HEK293T (cell line): ENCODE data around the gene VAV2.

ENCODE experiments used
- CTCF ChIA-PET: fragments of 350-600 bp; formaldehyde crosslinking; extraction: SDS; loops from one replicate; lab custom pipeline; 2021; ENCODE audit warnings: antibody characterized with exemption, inconsistent platforms; lab: Yijun Ruan, JAX
- POLR2A ChIA-PET: fragments of 350-600 bp; formaldehyde crosslinking; extraction: SDS; loops from one replicate; lab custom pipeline; 2020; ENCODE audit warnings: antibody characterized with exemption, inconsistent platforms; lab: Yijun Ruan, JAX
- DNase-seq: peaks from one replicate; pipeline ENCODE4 v3.0.0; 2012; ENCODE audit warnings: mixed read lengths; ENCODE audit errors: extremely low spot score
- ARNT ChIP-seq: fragments of 450-650 bp; IDR thresholded peaks from 2 replicates; pipeline ENCODE4 v1.6.1; 2017; ENCODE audit warnings: mild to moderate bottlenecking
- BHLHE40 ChIP-seq: fragments of 450-650 bp; IDR thresholded peaks from 2 replicates; pipeline ENCODE4 v1.6.1; 2016; ENCODE audit warnings: mild to moderate bottlenecking, moderate library complexity, borderline replicate concordance
- CTBP1 ChIP-seq: fragments of 450-650 bp; IDR thresholded peaks from 2 replicates; pipeline ENCODE4 v1.6.1; 2016; ENCODE audit warnings: borderline replicate concordance
- ELF4 ChIP-seq: fragments of 450-650 bp; IDR thresholded peaks from 2 replicates; pipeline ENCODE4 v1.6.1; 2017; ENCODE audit warnings: antibody characterized with exemption
- FOXA1 ChIP-seq: fragments of 450-650 bp; IDR thresholded peaks from 2 replicates; pipeline ENCODE4 v1.6.1; 2016; ENCODE audit warnings: mild to moderate bottlenecking
- FOXK2 ChIP-seq: fragments of 450-650 bp; IDR thresholded peaks from 2 replicates; pipeline ENCODE4 v1.6.1; 2016; ENCODE audit warnings: mild to moderate bottlenecking
- FOXM1 ChIP-seq: fragments of 450-650 bp; IDR thresholded peaks from 2 replicates; pipeline ENCODE4 v1.6.1; 2017; ENCODE audit warnings: mild to moderate bottlenecking, borderline replicate concordance
- HDGF ChIP-seq: fragments of 450-650 bp; IDR thresholded peaks from 2 replicates; pipeline ENCODE4 v1.6.1; 2017; ENCODE audit warnings: antibody characterized with exemption, borderline replicate concordance
- L3MBTL2 ChIP-seq: fragments of 450-650 bp; conservative IDR thresholded peaks from 2 replicates; pipeline ENCODE4 v1.6.1; 2016; ENCODE audit warnings: mild to moderate bottlenecking
- LEF1 ChIP-seq: fragments of 450-650 bp; IDR thresholded peaks from 2 replicates; pipeline ENCODE4 v1.6.1; 2017; ENCODE audit warnings: mild to moderate bottlenecking, borderline replicate concordance
- NFRKB ChIP-seq: fragments of 450-650 bp; IDR thresholded peaks from 2 replicates; pipeline ENCODE4 v1.6.1; 2016; ENCODE audit warnings: mild to moderate bottlenecking, moderate library complexity
- PKNOX1 ChIP-seq: fragments of 450-650 bp; IDR thresholded peaks from 2 replicates; pipeline ENCODE4 v1.6.1; 2016
- SP1 ChIP-seq: fragments of 450-650 bp; IDR thresholded peaks from 2 replicates; pipeline ENCODE4 v1.6.1; 2017
- SUZ12 ChIP-seq: fragments of 450-650 bp; IDR thresholded peaks from 2 replicates; pipeline ENCODE4 v1.6.1; 2016; ENCODE audit warnings: mild to moderate bottlenecking
- TARDBP ChIP-seq: fragments of 450-650 bp; IDR thresholded peaks from 2 replicates; pipeline ENCODE4 v1.6.1; 2016
- ZNF384 ChIP-seq: fragments of 450-650 bp; IDR thresholded peaks from 2 replicates; pipeline ENCODE4 v1.6.1; 2016

Gene VAV2

GRCh38 chr9:133946840-133947486 is 45.2 kb downstream of the VAV2 start:
- no peak for DNase-seq
- ChIA-PET POLR2A (no interaction called here), CTCF (no interaction called here)
- TF ChIP-seq FOXM1, result no peak

GRCh38 chr9:133945977-133946753 is 46.0 kb downstream of the VAV2 start:
- DNase-seq, result no peak
- ChIA-PET POLR2A (no interaction called here), CTCF (no interaction called here)
- TF ChIP-seq FOXM1 (no peak), LEF1 (no peak), L3MBTL2 (no peak), BHLHE40 (no peak), CTBP1 (no peak), ELF4 (no peak), HDGF (no peak), SUZ12 (no peak), ARNT (no peak), PKNOX1 (no peak), SP1 (no peak), NFRKB (no peak)

GRCh38 chr9:133945314-133945975 is 46.7 kb downstream of the VAV2 start:
- no peak for DNase-seq
- TF ChIP-seq LEF1 (no peak), ARNT (no peak), FOXA1 (no peak), HDGF (no peak), L3MBTL2 (no peak), ELF4 (no peak), CTBP1 (no peak), SUZ12 (no peak), FOXK2 (no peak), NFRKB (no peak), FOXM1 (no peak), PKNOX1 (no peak), ZNF384 (no peak), TARDBP (no peak), BHLHE40 (no peak), SP1 (no peak)
- ChIA-PET POLR2A (no interaction called here), CTCF (no interaction called here)

GRCh38 chr9:133944746-133945135 is 47.4 kb downstream of the VAV2 start:
- no peak for TF ChIP-seq FOXA1
- TF ChIP-seq PKNOX1, result no peak
- TF ChIP-seq ELF4, result no peak
- no peak for TF ChIP-seq L3MBTL2
- TF ChIP-seq CTBP1, result no peak
- TF ChIP-seq TARDBP, result no peak
- TF ChIP-seq ZNF384, result no peak
- no peak for TF ChIP-seq SP1
- no peak for TF ChIP-seq HDGF
- no peak for TF ChIP-seq ARNT
- TF ChIP-seq FOXM1, result no peak
- TF ChIP-seq BHLHE40, result no peak
- no peak for TF ChIP-seq SUZ12
- TF ChIP-seq LEF1, result no peak
- no peak for TF ChIP-seq FOXK2
- no peak for DNase-seq
- CTCF ChIA-PET, result no interaction called here
- POLR2A ChIA-PET, result no interaction called here

- POLR2A ChIA-PET, result no interaction called here
- no peak for TF ChIP-seq FOXK2
- no peak for TF ChIP-seq BHLHE40
- no peak for TF ChIP-seq SP1
- no peak for TF ChIP-seq L3MBTL2
- CTCF ChIA-PET, result no interaction called here
- DNase-seq, result no peak
Measured at GRCh38 chr9:133943781-133944745, 48.1 kb downstream of the VAV2 start.
